DND-41 (cell line): Measurements from ENCODE around the gene ID1.

Experiments used
- CTCF ChIP-seq: IDR thresholded peaks from 2 replicates; pipeline ENCODE4 v1.5.1; 2012; ENCODE audit warnings: borderline replicate concordance, low read length, moderate library complexity, mild to moderate bottlenecking; ENCODE audit not compliant: poor library complexity, severe bottlenecking; ENCODE audit errors: extremely low read depth
- EZH2 ChIP-seq: IDR thresholded peaks from 3 replicates; pipeline ENCODE4 v1.6.1; 2012; ENCODE audit warnings: borderline replicate concordance, low read depth, mild to moderate bottlenecking, moderate library complexity, low read length, inconsistent platforms; ENCODE audit not compliant: severe bottlenecking

GRCh38 chr20:31596831-31597480 is 8.1 kb upstream of the ID1 start:
- no peak for TF ChIP-seq CTCF
- TF ChIP-seq EZH2, result no peak
